ENCODE data around the gene AGAP9.
"Not testable (repeated sequence)": the region's sequence is repeated elsewhere in the genome, so short reads cannot be mapped to it uniquely, and the experiment has no call there.

Gene AGAP9

DNA sequence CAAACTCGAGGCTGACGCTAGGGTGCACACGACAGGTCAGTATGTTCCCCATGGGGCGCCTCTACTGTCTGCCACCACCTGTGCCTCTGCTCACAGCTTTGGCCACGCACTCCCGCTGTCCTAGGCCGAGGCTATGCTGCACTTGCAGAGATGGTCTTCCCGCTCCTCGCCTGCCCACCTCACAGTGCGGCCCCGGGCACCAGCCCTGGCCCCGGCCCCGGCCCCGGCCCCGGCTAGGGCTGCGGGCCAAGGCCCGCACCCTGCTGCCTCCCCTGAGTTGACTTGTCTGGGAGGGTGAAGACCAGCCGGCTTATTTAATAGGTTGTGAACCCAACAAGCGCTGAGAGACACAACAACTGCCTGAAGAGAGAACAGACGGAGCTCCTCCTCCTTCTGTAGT is at the start of gene AGAP9:
AGAP9 (minus strand) TSS at position 164 of the 400 bp plus-strand sequence; CDS start at position 52, 112 bp downstream.
- not testable (repeated sequence) for DNase-seq

DNA sequence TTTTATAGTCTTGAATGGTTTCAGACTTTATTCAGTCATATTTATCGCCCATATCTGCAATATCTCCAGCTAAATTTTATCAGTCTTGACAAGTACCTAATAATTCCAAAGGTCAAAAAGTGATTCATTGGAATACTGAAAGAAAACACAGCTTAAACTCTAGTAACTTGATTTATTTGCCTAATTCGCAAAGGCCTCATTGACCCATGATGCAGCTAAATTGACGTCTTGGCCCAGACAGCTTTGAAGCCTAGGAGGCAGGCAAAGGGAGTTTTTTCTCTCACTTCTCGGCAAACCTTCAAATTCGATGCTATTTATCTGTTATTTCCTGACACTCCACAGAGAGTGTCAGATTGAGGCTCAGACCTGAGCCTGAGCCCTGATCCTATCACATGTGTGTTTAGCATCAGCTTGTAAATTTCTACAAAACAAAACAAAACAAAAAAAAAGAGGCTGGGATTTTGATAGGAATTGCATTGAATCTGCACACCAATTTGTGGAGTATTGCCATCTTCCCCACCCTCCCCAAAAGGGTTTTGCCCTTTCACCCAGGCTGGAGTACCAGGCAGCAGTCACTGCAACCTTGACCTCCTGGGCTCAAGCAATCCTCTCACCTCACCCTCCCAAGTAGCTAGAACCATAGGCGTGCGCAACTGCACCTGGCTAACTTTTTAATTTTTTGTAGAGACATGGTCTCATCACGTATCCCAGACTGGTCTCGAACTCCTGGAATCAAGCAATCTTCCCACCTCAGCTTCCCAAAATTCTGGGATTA is 47.9 kb upstream of the AGAP9 start:
- DNase-seq: not testable (repeated sequence)

DNA sequence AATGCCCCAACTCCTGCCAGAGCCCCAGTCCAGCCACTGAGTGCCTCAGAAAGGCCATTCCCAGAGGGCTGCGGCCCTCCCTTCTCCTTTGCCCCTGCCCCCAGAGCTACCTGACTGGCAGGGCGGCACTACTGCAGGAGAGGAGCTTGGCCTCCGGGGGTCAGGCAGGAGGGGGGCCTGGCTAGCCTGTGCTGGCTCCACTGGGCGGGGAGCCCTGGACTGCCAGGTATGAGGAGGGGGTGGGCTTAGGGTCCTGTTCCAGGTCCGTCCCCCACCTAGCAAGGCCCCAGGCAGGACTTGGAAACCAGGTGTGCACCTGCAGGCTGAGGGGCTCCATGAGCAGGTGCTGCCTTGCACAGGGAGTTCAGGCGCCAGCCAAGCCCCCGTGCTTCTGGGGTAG is 43.3 kb upstream of the AGAP9 start:
- not testable (repeated sequence) for DNase-seq

DNA sequence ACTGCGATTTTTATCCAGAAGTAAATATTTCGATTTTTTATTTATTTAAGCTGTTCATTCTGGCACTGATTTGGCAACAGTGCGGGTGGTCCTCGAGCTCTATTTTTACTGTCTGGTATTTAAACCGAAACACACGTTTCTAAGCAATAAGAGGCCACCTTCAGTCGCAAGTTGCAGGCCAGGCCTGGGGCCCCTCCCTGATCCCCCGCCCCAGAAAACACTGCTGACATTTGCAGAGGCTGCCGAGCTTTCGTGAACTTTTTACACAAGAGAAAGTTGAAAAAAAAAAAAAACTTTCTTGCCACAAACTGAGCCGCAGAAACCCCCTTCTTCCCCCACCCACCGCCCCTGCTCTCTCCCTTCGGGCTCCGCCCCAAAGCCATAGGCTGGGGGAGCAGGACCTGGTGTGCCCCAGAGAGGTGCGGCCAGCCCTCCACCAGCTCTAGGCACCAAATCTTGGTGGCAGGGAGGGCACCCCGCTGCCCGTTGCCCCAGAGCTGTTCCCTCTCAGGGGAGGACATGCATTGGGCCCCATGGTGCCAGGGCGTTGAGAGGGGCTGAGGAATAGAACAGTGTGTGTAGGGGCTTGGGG is 42.8 kb upstream of the AGAP9 start:
- DNase-seq: not testable (repeated sequence)

DNA sequence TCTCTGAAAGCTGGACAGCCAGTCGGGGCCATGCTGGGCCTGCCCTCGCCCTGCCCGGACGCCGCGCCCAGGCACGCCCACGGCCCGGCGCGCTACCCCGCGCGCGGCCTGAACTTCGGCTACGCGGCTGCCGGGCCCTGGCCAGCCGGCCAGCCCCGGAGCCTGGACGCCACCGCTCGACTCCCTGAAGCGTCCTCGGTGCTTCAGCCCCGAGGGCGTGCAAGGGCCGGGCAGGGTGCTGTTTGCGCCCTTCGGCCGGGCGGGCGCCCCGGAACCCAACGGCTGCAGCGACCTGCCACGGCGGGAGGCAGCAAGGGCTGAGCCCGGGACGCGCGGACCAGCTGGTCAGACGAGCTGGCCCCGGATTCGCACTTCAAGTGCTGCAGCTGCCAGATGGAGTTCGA is 42.1 kb upstream of the AGAP9 start:
- DNase-seq: not testable (repeated sequence)

DNA sequence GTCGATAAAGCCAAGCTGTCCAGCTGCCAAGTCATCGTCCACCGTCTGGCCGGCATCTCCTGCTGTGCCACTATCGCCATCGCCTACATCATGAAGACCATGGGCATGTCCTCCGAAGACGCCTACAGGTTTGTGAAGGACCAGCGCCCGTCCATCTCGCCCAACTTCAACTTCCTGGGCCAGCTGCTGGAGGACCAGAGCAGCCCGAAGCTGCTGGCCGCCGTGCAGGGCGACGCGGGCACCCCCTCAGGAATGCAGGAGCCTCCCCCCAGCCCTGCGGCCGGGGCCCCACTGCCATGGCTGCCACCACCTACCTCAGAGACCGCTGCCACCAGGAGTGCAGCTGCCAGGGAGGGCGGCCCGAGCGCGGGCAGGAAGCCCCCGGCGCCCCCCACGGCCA is 41.5 kb upstream of the AGAP9 start:
- DNase-seq: not testable (repeated sequence)

DNA sequence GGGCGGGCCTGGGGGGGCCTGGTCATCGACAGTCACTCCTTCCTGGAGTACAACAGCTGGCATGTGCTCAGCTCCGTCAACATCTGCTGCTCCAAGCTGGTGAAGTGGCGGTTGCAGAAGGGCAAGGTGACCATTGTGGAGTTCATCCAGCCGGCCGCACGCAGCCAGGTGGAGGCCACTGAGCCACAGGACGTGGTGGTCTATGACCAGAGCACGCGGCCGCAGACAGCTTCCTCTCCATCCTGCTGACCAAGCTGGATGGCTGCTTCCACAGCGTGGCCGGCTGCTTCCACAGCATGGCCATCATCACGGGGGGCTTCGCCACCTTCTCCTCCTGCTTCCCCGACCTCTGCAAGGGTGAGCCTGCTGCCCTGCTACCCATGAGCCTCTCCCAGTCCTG is 40.9 kb upstream of the AGAP9 start:
- not testable (repeated sequence) for DNase-seq

DNA sequence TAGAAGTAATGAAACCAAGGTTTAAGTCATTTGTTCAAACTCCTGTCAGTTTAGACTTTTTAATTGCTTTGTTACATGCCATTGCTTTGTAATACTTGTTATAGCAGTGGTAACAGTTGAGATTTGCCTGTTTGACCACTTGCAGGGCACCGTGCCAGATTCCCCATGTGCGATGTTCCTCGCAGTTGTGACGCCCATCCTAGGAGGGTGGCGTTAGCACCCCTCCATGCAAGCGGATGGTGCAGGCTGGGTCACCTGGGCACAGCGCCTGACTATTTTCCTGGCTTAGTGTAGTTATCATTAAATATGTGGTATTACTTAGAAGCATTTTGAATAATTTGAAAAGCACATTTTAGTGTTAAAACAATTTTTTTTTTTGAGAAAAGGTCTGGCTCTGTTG is 37.0 kb upstream of the AGAP9 start:
- DNase-seq: not testable (repeated sequence)

DNA sequence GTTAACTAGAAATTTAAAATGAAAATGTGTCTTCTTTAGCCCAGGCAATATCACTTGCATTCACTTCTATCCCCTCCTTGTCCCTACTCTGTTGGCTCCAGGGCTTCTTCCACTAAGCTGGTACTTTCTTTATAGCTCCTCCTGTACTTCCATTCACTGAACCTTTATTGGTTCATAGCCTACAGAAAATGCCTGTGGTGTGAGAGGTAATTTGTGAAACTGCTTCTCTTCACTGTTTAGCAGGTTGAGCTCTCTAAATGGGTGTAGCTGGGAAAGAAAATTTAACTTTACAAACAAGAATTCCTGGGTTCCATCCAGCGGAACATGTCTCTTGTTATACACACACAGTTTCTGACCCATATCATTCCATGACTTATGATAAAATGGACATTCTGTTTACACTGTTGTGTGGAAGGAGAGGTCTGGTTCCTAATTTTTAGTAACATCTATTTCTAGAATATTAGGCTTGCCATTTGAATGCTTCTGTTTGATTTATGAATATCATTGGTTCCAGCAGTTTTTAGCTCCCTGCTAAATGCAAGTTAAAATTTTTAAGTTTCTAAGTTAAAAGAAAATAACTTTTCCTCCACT is 36.4 kb upstream of the AGAP9 start:
- DNase-seq: not testable (repeated sequence)

DNA sequence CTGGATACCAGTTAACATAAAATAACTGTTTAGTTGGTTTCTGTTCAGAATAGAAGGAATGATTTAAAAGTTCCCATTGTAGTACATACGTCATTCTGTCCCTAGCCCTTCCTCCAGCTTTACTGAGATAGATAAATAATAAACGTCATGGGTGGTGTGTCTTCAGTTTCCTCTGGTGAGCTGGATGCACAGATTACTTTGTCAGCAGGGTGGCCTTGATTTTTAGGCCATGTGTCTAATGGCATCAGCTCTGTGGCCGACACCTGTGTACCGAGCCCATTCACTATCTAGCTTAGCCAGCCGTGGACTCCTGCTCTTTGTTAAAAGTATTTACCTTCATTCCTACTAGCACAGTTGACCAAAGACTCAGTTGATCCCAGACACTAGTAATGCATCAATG is 34.7 kb upstream of the AGAP9 start:
- DNase-seq: not testable (repeated sequence)

DNA sequence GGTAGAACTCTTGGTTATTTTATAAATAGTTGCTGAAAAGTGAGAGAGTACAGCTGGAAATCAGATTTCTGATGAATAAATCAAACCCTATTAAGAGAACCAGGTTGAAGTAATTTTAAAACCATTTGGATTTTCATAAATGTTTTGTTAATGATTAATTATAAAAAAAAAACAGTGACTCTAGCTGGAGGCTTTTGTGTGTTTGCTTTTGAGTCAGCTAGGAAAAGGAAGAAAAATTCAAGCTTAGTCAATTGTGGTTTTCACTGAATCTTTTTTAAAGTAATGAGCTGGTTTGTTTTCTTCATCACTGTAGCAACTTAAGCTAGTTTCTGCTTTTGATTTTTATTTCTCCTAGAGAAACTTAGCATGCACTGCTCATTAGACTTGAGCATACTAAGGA is 34.2 kb upstream of the AGAP9 start:
- DNase-seq: not testable (repeated sequence)

DNA sequence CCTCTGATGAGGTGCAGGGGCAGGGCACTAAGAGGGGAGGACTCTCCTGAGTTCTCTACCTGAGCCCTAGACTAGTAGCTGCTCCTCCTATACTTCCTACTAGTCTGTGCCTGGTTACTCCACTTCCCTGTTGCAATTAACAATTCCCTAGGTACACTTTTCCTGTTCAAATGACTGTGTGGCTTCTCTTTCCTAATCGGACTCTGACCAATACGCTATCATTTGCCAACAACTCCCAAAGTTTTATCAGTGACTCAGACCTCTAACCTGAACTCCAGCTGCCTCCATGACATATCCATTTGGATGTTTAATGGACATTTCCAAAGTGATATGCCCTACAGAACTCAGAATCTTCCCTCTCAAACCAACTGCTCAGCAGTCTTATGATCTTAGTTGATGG is 31.9 kb upstream of the AGAP9 start:
- DNase-seq: not testable (repeated sequence)

DNA sequence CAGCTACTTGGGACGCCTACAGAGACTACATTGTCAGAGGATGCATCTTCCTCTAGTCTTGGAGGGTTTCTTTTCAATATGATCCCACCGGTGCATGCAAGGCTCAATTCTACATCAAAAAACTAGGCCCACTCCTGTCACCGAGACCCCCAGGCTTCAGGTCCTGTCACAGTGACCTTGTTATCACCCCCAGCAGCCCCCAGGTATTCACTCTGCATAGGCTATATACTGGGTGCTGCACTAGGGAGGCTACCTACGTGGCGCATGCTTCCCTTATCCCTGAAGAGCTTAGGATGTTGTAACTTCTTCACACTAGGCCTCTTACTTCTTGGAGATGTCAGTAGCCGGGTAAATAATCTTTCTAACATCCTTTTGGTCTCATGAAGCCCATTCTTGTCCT is 31.1 kb upstream of the AGAP9 start:
- not testable (repeated sequence) for DNase-seq

DNA sequence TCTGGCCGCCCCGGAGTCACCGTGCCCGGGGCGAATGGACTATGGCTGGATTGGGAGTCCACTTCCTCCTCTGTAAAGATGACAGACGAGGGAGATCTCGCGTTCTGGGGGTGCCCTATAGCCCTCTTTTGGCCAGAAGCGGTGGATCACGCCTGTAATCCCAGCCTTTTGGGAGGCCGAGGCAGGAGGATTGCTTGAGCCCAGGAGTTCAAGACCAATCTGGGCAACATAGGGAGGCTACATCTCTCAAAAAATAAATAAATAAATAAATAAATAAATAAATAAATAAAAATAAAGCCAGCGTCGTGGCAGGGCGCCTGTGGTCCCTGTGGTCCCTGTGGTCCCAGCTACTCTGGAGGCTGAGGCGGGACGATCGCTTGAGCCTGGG is 30.4 kb upstream of the AGAP9 start:
- DNase-seq: not testable (repeated sequence)

DNA sequence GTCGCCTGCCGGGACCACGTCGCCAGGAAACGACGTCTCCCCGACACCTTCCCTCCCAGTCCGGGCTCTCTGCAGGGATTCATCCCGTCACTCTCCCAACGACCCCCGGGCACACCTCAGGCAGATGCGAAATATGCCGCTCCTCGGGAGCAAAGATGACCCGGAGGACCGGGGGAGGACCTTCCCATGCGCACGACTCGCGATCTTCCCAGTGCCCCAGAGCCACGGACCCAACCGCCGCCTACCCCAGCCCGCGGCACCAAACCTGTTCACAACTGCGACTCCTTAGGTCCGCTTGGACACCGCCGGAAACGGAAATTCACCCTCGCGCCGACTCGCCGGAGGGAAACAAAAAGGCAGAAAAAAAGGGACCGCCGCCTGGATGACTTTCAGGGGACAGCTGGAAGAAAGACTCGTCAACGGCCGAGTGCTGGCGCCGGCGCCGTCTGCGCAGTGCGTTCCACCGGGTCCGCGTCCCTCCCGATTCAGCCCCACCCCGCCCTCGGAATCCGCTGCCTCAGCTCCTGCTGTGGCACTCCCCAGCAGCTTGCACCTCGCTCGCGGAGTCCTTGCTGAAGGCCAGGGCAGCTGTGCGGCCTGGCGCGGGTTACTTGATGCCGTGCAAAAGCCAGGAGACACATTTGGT is 29.9 kb upstream of the AGAP9 start:
- peak; percentile 20 for DNase-seq

DNA sequence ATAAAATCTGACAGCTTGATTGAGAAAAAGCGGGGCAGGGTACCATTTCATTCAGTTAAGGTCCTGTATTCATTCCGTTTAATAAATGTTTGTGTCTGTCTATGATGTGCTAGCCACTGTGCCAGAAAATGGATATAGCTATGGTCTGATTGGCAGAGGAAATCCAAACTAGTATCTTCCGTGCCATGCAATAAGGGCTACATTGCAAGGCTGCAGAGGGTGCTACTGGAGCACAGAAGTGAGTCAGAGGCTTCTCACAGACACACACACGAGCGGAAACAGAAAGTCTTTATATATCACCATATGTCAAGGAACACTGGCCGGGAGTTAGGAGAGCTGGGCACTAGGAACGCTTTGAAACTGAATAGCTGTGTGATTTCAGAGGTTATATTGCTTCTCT is 29.3 kb upstream of the AGAP9 start:
- DNase-seq: not testable (repeated sequence)

DNA sequence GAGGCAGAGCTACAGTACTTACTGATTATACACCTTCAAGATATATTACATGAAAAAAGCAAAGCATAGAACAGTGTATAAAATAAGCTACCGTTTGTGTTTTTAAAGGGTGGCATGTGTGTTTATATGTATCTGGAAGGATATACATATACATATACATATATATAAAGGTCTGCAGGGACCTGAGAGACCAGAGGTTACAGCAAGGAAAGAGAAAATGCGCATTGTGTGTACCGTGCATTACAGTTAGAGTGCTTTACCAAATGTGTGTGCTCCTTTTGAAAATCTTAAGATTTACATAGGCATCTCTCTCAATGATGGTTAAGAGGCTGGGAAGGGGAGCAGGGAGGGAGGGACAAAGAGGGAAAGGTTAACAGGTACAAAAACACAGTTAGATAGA is 23.8 kb upstream of the AGAP9 start:
- not testable (repeated sequence) for DNase-seq

DNA sequence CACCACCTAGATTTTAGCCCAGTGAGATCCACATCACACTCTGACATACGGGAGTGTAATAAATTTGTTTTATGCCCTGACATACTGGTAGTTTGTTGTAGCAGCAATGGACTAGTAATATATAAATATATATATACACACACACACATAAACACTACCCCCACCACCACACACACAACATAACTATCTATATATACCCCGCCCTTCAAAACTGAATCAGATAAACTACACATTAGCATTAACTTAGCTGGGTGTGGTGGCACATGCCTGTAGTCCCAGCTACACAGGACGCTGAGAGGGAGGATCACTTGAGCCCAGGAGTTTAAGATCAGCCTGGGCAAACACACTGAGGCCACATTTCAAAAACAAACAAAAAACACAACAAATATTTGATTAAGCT is 13.0 kb upstream of the AGAP9 start:
- DNase-seq: not testable (repeated sequence)

DNA sequence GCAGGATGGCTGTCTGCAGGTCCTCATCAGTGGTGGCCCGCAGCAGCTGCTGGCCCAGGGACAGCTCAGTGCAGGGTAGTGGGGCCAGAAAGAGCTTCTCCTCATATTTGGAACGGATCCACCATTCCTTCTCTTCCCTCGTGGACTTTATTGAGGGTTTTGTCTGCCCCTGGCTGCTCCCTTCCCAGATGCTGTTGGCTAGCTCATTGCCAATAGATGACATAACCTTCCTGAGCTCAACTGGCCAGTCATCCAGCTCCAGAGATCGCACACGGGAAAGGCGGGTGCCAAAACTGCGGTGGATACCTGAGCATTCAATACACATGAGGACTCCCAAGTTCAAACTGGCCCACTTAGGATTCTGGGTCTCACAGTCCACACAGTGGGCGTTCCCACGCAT is 21.1 kb downstream of the AGAP9 start:
- DNase-seq: not testable (repeated sequence)

DNA sequence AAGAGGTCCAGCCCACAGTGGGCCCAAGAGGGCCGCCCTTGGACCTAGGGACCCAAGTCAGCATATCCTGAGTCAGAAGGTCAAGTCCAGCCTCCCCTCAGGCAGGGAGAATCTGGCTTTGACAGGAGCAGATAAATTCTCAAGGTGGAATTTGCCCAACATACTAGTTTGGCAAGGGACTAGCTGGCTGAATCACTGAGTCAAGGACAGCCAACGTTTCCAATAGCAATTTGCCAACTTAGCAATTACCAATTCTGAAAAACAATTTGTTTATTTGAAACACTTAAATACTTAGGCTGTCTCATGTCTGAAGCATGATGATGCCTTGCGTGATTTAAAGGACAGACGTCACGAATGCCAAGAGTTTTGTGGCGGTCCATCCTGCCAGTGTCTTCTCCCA is 29.2 kb downstream of the AGAP9 start:
- DNase-seq: not testable (repeated sequence)

DNA sequence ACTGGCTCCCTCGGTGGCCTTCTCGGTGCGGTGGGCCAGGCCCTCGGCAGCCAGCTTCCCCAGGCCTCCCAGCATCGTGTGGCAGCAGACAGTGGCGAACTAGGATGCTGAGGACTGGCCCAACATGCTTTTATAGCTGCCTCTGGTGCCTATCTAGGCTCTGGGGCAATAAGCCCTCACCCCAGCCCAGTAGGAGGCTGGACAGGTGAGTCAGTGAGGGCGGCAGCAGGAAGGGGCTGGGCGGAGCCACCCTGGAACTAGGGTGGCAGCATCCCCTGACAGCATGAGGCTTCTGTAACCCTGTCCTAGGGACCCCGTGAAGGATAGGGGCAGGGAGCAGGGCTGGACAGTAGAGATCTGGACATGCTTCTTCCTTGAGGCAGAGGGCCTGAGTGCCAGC is 31.8 kb downstream of the AGAP9 start, which contains the start of gene FAM25G:
FAM25G (minus strand) TSS at position 101 of the 400 bp plus-strand sequence; CDS start at position 75, 26 bp downstream.
- not testable (repeated sequence) for DNase-seq

DNA sequence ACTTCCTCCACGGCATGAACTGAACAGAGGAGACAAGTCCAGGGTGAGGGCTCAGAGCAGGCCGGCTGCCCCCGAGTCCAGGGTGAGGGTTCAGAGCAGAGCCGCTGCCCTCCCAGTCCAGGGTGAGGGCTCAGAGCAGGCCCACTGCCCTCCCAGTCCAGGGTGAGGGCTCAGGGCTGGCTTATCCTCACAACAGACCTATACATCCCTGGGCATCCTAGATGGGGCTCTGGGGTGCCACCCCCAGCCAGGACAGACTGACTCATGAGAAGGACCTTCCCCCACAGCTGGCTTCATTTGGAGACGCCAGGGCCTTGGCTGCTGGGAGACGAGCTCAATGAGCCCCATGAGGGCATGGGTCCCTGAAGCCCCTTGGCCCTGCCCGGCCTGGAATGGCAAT is 33.8 kb downstream of the AGAP9 start:
- DNase-seq: not testable (repeated sequence)

DNA sequence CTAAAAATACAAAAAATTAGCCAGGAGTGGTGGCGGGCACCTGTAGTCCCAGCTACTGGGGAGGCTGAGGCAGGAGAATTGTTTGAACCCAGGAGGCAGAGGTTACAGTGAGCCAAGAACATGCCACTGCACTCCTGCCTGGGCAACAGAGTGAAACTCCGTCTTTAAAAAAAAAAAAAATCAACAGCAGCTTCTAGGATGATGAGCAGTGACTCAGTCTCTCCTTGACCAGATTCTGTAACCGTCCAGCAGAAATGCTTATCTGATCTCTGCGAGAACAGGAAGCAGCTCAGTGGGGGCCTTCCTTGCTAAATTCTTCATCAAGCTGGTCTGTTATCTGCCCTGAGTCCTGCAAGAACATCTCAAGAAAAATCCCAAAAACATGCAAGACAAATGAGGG is 37.5 kb downstream of the AGAP9 start:
- not testable (repeated sequence) for DNase-seq

Data from NCI-H510A (cell line).